Measurements from ENCODE around the gene CNST.

CNST gene

DNA sequence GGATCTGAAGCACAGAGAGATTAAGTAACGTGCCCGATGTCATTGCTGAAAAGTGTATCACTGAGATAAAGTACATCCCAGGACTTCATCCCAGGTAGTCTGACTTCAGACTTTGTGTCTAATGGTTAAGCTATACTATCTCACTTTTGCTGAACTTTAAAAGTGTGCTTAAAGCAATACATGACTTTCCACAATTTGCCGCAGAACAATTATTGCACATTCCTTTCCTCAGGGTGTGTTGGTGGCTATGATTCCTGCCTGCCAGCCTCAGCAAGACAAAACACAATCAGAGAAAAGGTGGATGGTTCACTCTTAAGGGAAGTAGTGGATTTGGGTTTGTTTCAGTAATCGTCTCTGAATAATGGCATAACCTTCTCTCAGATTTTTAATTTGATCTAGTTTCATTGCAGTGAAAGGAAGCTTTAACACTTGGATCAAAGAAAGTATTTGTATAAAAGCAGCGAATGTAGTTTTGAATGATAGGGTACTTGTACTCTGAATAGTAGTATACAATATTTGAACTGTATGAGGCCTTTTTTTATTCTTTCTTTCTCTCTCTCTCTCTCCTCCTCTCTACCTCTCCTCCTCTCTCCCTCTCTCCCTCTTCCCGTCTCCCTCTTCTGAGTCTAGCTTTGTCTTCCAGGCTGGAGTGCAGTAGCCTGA is 47.0 kb downstream of the CNST start:
- H3K27ac ChIP-seq (ENCODE audit: insufficient read depth, low read length, poor library complexity, severe bottlenecking), result no peak overlapping the region

GRCh38 chr1:246617156-246617555 is 50.9 kb downstream of the CNST start:
- no peak for DNase-seq
- no peak overlapping the region for H3K27ac ChIP-seq (ENCODE audit: insufficient read depth, low read length, poor library complexity, severe bottlenecking)
- H3K9me3 ChIP-seq (ENCODE audit: control insufficient read depth, low read length), result no peaks in the 10 kb centered on the region
- no peaks in the 10 kb centered on the region for H3K27me3 ChIP-seq (replicated peaks; ENCODE audit: control insufficient read depth, insufficient read depth, low read length, poor library complexity, severe bottlenecking)
- no peak overlapping the region for H3K4me3 ChIP-seq (ENCODE audit: insufficient read depth, low read depth, low read length, poor library complexity, severe bottlenecking)
- no peaks in the 10 kb centered on the region for H3K4me1 ChIP-seq (ENCODE audit: control insufficient read depth, insufficient read depth, low read length, poor library complexity, severe bottlenecking)
- peaks cover 16% of the 10 kb centered on the region for H3K36me3 ChIP-seq (ENCODE audit: control insufficient read depth, insufficient read depth, low read length)

More for the DNA sequence above, 47.0 kb downstream of the CNST start:
- DNase-seq, result no peak
- no peaks in the 10 kb centered on the region for H3K36me3 ChIP-seq (ENCODE audit: control insufficient read depth, insufficient read depth, low read length)
- H3K4me3 ChIP-seq (ENCODE audit: insufficient read depth, low read depth, low read length, poor library complexity, severe bottlenecking), result no peak overlapping the region
- no peaks in the 10 kb centered on the region for H3K27me3 ChIP-seq (replicated peaks; ENCODE audit: control insufficient read depth, insufficient read depth, low read length, poor library complexity, severe bottlenecking)
- no peaks in the 10 kb centered on the region for H3K9me3 ChIP-seq (ENCODE audit: control insufficient read depth, low read length)
- peaks cover 8% of the 10 kb centered on the region for H3K4me1 ChIP-seq (ENCODE audit: control insufficient read depth, insufficient read depth, low read length, poor library complexity, severe bottlenecking)

DNA sequence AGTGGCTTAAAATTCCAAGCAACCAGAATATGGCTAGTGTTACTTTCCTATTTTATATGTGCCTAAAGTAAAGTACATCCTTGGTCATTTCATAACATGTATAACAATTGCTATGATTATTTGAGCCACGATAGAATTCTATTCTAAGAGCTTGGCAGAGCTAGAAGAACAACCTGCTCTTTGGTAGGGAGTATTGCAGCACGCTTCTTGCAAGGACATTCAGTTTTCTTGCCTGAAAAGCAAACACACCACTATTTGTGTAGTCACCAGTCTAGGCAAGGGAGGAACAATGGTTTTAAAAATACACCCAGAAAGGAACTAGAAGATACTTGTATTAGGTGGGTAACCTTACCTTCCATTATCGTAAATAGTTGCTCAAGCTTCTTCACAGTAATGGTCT is 51.5 kb downstream of the CNST start:
- no peaks in the 10 kb centered on the region for H3K27me3 ChIP-seq (replicated peaks; ENCODE audit: control insufficient read depth, insufficient read depth, low read length, poor library complexity, severe bottlenecking)
- DNase-seq, result no peak
- peaks cover 20% of the 10 kb centered on the region for H3K36me3 ChIP-seq (ENCODE audit: control insufficient read depth, insufficient read depth, low read length)
- H3K4me3 ChIP-seq (ENCODE audit: insufficient read depth, low read depth, low read length, poor library complexity, severe bottlenecking), result no peak overlapping the region
- H3K9me3 ChIP-seq (ENCODE audit: control insufficient read depth, low read length), result no peaks in the 10 kb centered on the region
- no peaks in the 10 kb centered on the region for H3K4me1 ChIP-seq (ENCODE audit: control insufficient read depth, insufficient read depth, low read length, poor library complexity, severe bottlenecking)
- H3K27ac ChIP-seq (ENCODE audit: insufficient read depth, low read length, poor library complexity, severe bottlenecking), result no peak overlapping the region

DNA sequence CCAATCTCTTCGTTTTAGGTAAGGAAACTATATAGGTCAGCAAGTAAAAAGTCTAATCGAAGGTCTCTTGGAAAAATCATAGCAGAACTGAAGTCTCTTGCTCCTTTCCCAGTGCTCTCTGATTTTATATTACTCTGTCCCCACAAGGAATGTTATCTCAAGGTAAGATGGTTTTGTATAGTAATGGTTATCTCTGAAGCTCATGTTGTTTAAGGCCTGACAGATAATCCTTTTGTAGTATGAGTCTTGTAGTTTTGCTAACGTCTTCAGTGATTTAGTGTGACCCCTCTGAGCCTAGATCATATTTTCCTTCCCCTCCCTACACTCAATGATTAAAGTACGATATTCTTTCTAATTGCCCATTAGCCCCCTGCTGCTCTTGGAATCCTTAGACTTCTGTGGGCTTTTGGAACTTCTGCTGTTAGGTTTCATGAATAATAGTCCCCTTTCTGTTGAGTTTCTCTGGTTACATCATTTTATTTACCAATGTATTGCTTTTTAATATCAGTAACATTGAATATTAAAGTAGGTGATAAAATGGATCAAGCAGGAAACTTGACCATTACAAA is 52.1 kb downstream of the CNST start:
- Histone ChIP-seq H3K9me3 (ENCODE audit: control insufficient read depth, low read length) (no peaks in the 10 kb centered on the region), H3K27ac (ENCODE audit: insufficient read depth, low read length, poor library complexity, severe bottlenecking) (no peak overlapping the region), H3K4me3 (ENCODE audit: insufficient read depth, low read depth, low read length, poor library complexity, severe bottlenecking) (no peak overlapping the region), H3K27me3 (replicated peaks; ENCODE audit: control insufficient read depth, insufficient read depth, low read length, poor library complexity, severe bottlenecking) (no peaks in the 10 kb centered on the region), H3K4me1 (ENCODE audit: control insufficient read depth, insufficient read depth, low read length, poor library complexity, severe bottlenecking) (no peaks in the 10 kb centered on the region), H3K36me3 (ENCODE audit: control insufficient read depth, insufficient read depth, low read length) (peaks cover 20% of the 10 kb centered on the region)
- DNase-seq, result no peak

GRCh38 chr1:246622035-246622652 is 55.9 kb downstream of the CNST start:
- peaks cover 38% of the 10 kb centered on the region for H3K36me3 ChIP-seq (ENCODE audit: control insufficient read depth, insufficient read depth, low read length)
- DNase-seq, result no peak

DNA sequence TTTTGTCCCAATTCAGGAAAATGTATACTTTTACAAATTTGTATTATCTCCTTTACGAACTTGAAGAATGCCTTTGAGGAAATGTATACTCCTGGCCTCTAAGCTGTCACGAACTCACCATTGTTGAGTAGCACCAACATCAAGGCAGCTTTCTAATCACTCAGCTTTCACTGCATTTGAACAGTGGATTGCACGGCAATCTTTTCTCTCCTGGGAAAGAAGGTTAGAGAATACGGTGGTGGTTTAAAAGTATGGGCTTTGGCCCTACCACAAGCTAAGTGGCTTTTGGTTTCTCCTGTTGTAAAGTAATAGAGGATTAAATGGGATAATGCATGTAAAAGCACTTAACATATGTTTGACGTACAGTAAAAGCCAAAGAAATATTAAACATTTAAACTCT is 57.8 kb downstream of the CNST start:
- Histone ChIP-seq H3K9me3 (ENCODE audit: control insufficient read depth, low read length) (no peaks in the 10 kb centered on the region), H3K27ac (ENCODE audit: insufficient read depth, low read length, poor library complexity, severe bottlenecking) (no peak overlapping the region), H3K36me3 (ENCODE audit: control insufficient read depth, insufficient read depth, low read length) (peaks cover 36% of the 10 kb centered on the region)

More at GRCh38 chr1:246622035-246622652, 55.9 kb downstream of the CNST start:
- no peak overlapping the region for H3K27ac ChIP-seq (ENCODE audit: insufficient read depth, low read length, poor library complexity, severe bottlenecking)
- no peaks in the 10 kb centered on the region for H3K4me1 ChIP-seq (ENCODE audit: control insufficient read depth, insufficient read depth, low read length, poor library complexity, severe bottlenecking)
- no peaks in the 10 kb centered on the region for H3K27me3 ChIP-seq (replicated peaks; ENCODE audit: control insufficient read depth, insufficient read depth, low read length, poor library complexity, severe bottlenecking)
- no peaks in the 10 kb centered on the region for H3K9me3 ChIP-seq (ENCODE audit: control insufficient read depth, low read length)
- H3K4me3 ChIP-seq (ENCODE audit: insufficient read depth, low read depth, low read length, poor library complexity, severe bottlenecking), result no peak overlapping the region

DNA sequence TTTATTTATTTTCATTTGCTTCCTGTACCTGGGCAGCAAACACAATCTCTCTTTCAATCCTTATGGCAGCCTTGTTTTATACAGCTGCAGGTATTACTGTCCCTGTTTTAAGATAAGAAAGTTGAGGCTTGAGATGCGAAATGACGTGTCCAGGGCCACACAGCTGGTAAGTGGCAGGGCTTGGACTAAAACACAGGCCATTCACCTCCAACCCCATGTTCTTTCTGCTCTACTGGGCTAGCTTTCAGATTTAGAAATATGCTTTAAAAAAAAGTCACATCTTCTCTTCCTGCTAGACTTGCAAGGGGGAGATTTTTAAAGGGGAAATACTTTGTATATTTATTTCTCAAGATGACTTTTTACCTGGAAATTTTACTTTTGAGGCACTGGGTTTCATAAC is 62.8 kb downstream of the CNST start:
- Histone ChIP-seq H3K27me3 (replicated peaks; ENCODE audit: control insufficient read depth, insufficient read depth, low read length, poor library complexity, severe bottlenecking) (no peaks in the 10 kb centered on the region), H3K4me1 (ENCODE audit: control insufficient read depth, insufficient read depth, low read length, poor library complexity, severe bottlenecking) (no peaks in the 10 kb centered on the region), H3K27ac (ENCODE audit: insufficient read depth, low read length, poor library complexity, severe bottlenecking) (no peak overlapping the region), H3K36me3 (ENCODE audit: control insufficient read depth, insufficient read depth, low read length) (peaks cover 47% of the 10 kb centered on the region), H3K9me3 (ENCODE audit: control insufficient read depth, low read length) (no peaks in the 10 kb centered on the region), H3K4me3 (ENCODE audit: insufficient read depth, low read depth, low read length, poor library complexity, severe bottlenecking) (no peak overlapping the region)
- DNase-seq, result no peak

More for the DNA sequence above, 57.8 kb downstream of the CNST start:
- H3K4me1 ChIP-seq (ENCODE audit: control insufficient read depth, insufficient read depth, low read length, poor library complexity, severe bottlenecking), result no peaks in the 10 kb centered on the region
- no peaks in the 10 kb centered on the region for H3K27me3 ChIP-seq (replicated peaks; ENCODE audit: control insufficient read depth, insufficient read depth, low read length, poor library complexity, severe bottlenecking)
- no peak for DNase-seq
- no peak overlapping the region for H3K4me3 ChIP-seq (ENCODE audit: insufficient read depth, low read depth, low read length, poor library complexity, severe bottlenecking)

DNA sequence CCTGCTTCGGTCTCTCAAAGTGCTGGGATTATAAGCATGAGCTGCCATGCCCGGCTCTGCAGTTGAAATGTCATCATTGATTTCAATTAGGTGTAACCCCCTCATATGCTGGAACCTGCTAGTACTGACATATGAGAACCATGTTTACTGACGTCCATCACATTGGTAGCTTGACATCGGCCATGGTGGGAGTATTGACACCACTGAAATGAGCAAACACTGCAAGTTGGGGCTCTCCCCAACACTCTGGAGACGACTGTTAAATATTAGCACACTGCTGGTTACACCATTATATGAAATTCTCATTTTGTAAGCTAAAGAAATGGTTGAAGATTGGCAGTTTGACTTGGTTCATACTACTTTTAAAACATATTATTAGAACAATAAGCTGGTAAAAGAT is 63.7 kb downstream of the CNST start:
- Histone ChIP-seq H3K27me3 (replicated peaks; ENCODE audit: control insufficient read depth, insufficient read depth, low read length, poor library complexity, severe bottlenecking) (no peaks in the 10 kb centered on the region), H3K27ac (ENCODE audit: insufficient read depth, low read length, poor library complexity, severe bottlenecking) (no peak overlapping the region), H3K9me3 (ENCODE audit: control insufficient read depth, low read length) (no peaks in the 10 kb centered on the region), H3K36me3 (ENCODE audit: control insufficient read depth, insufficient read depth, low read length) (peaks cover 50% of the 10 kb centered on the region), H3K4me3 (ENCODE audit: insufficient read depth, low read depth, low read length, poor library complexity, severe bottlenecking) (no peak overlapping the region), H3K4me1 (ENCODE audit: control insufficient read depth, insufficient read depth, low read length, poor library complexity, severe bottlenecking) (no peaks in the 10 kb centered on the region)
- no peak for DNase-seq

DNA sequence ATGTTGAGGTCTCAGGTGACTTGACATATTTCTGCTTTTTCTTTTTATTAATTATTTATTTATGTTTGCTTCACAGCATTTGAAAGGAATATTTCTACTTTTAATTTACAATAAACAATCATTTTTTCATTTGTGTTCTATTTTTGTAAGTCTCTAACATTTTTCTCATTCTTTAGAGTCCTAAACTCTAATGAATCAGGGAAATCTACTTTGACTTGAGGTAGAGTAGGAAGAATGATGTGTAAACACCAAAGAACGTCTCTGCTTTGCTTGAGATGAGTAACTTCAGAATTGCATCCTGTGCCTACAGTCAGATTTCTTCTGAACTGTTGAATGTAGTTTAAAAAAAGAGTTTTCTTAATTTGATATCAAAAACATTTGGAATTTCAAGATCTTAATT is 65.2 kb downstream of the CNST start:
- Histone ChIP-seq H3K27me3 (replicated peaks; ENCODE audit: control insufficient read depth, insufficient read depth, low read length, poor library complexity, severe bottlenecking) (no peaks in the 10 kb centered on the region), H3K36me3 (ENCODE audit: control insufficient read depth, insufficient read depth, low read length) (peaks cover 45% of the 10 kb centered on the region), H3K4me3 (ENCODE audit: insufficient read depth, low read depth, low read length, poor library complexity, severe bottlenecking) (no peak overlapping the region), H3K4me1 (ENCODE audit: control insufficient read depth, insufficient read depth, low read length, poor library complexity, severe bottlenecking) (no peaks in the 10 kb centered on the region), H3K27ac (ENCODE audit: insufficient read depth, low read length, poor library complexity, severe bottlenecking) (no peak overlapping the region), H3K9me3 (ENCODE audit: control insufficient read depth, low read length) (no peaks in the 10 kb centered on the region)
- DNase-seq, result no peak
